Myocyte (in vitro differentiated cells): ENCODE data around the gene CNIH3. TPM values are rescaled to one million over a fixed set of nuclear protein-coding genes. Genes with fewer than 3 reads are reported as not detected.
A peak's percentile ranks its signal among the peaks of the same experiment; 100 is the strongest.

Source experiments
- DNase-seq: peaks from one replicate; pipeline ENCODE4 v3.0.0-alpha.2; 2012; ENCODE audit warnings: low read depth
- total RNA-seq: library from RNA; depleted of rRNA; stranded (reverse); fragments of >200 nt; gene quantifications from 2 replicates; pipeline ENCODE4 v1.2.3, GENCODE V29; 2014

The CNIH3 gene
- total RNA-seq, 1 donor from 2014 or later: 6.3 TPM

DNA sequence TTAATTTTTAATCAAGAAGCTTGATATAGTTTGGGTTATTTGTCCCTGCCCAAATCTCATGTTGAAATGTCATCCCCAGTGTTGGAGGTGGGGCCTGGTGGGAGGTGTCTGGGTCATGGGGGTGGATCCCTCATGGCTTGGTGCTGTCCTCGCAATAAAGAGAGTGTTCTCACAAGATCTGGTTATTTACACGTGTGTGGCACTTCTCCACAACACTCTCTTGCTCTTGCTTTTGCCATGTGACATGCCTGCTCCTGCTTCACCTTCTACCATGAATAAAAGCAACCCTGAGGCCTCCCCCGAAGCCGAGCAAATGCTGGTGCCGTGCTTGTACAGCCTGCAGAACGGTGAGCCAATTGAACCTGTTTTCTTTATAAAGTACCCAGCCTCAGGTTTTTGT is 2.6 kb upstream of the CNIH3 start:
- no peak for DNase-seq

DNA sequence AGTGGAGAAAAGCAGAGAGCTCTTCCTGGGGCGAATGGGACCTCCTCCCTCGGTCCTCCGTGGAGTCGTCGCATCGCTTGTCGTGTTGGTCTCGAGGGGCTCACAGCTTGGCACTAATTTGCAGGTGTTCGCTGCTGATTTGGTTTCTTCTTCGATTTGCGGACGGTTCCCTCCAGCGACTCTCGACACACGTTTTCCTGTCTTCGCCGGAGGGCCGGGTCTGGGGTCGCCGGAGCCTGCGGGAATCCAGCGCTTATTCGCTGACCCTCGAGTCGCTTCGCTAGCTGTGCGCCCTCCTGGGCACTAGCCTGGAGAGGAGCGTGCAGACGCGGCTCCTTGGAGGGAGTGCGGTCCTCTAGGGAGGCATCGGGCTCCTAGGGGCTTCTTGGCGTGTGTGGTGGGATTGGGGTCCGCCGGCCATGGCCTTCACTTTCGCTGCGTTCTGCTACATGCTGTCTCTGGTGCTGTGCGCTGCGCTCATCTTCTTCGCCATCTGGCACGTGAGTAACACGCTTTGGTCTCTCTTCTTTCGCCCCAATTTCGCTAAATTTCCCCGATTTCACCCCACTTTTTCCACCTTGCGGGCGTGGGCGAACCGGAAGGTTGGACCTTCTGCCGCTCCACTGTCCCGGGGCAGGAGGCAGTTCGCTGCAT is 766 bp downstream of the CNIH3 start:
- no peak for DNase-seq

DNA sequence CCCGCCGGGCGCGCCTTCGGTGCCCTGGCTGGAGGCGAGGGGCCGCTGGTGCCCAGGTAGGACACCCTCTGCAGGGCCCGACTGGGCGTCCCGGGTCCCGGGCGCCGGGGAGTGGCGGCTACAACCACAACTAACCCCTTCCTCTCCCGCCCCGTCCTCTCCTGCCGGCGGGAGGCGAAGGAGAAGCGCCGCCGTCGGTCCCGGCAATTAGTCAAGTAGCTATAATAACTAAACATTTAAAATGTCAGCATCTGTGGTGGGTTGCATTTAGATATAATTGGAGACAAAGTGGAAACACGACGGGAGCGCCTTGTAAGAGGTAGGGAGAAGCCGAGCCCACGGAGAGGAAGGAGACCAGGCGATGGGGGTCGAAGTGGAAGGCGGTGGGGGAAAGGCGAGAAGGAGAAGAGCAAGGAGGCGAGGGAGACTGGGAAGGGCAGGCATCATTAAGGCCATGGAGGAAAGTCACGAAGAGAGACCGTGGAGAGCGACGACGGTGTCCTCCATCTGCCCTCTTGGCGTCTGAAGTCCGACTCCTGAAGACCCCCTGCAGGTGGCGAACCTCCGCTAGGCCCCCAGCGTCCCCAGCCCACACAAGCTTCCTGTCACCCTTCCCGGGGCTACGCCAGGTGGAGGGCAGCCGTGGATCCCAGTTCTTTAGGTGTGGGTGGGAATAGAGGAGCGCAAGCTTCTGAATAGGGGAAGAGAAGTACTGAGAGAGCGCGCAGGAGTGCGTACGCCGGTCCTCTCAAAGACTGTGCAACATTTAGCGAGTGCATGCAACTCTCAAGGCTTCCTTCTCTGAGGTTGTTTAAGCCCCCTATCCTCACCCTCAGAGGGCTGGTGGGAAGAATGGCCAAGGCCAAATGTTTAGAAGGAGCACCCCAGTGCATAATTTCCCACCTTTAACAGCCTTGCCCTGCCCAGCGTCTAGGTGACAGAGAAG is 1.6 kb downstream of the CNIH3 start:
- DNase-seq: no peak

DNA sequence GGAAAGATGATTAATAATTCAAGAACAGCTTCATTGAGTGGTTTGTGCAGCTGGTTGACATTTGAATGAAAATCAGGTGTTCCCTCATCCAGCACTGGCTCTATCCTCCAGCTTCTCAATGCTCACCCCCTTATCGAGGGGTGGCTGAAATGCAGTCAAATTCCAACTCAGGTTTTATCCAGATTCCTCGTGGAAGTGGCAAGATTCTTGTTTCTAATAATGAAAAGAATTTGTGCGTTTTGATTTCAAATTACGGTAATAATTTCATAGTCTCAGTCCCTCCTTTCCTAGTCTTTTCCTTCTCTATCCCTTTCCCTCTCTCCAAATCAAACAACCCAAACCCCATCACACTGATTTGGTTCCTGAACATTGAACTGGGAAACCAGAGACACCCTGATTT is 3.1 kb downstream of the CNIH3 start:
- DNase-seq: no peak

DNA sequence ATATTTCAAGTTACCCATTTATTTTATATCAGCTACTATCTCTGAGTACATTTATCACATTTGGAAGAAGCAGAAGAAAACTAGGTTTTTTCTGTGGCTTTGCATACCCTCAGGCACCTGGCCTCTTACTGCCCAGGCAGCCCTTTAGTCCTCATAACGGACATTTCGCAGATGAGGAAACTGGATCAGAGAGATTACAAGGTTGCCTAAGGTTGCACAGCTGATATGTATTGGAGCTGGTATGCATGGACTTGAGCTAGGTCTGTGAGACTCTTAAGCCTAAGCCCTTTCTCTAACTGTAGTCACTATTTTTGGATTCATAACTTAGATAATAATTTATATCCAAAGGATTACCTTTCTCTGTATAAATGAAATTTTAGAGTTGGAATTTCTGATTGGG is 4.0 kb downstream of the CNIH3 start:
- no peak for DNase-seq

DNA sequence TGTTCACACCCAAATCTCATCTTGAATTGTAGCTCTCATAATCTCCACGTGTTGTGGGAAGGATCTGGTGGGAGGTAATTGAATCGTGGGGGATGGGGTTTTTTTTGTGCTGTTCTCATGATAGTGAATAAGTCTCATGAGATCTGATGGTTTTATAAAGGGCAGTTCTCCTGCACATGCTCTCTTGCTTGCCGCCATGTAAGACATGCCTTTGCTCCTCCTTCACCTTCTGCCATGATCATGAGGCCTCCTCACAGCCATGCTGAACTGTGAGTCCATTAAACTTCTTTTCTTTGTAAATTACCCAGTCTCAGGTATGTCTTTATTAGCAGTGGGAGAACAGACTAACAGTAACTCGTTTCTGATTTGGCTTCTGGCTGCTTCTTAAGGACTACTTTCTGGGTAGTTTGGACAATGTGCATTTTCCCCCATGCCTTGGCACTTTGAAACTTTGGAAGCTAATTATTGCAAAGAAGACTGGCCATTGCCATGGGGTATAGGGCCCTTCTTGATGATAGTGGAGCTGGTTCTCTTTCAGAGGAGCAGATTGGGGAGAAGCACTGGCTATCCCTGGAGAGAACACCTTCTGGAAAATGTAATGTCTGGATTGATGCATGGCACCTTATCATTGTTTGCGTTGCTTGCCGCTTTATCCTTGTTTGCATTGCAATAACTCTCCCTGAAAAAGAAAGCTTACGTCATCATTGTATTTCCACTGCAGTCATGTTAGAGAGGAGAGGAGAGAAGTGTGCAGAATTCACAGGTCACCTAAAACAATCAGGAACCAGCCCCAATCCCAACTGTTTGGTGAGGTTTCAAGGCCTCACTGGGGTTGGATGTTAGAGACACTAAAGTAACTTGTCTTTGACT is 5.9 kb downstream of the CNIH3 start:
- no peak for DNase-seq

DNA sequence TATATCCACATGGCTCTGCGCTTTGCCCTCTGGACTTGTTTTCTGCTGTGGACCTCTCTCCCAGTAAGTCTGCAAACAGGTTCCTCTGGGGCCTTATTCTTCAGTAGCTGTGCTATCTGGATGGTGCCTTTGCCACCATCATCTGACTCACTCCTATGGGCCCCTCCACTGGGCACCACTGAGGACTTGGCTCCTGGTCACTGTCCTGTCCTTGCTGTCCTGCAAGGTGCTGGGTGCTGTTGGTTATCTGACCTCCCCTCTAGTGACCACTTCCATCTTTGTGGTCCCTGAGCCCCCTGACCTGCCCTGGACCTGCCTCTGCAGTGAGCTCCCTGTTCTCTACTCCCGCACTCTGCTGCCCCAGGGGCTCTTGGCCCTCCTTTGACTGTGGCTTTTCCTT is 6.7 kb downstream of the CNIH3 start:
- no peak for DNase-seq

DNA sequence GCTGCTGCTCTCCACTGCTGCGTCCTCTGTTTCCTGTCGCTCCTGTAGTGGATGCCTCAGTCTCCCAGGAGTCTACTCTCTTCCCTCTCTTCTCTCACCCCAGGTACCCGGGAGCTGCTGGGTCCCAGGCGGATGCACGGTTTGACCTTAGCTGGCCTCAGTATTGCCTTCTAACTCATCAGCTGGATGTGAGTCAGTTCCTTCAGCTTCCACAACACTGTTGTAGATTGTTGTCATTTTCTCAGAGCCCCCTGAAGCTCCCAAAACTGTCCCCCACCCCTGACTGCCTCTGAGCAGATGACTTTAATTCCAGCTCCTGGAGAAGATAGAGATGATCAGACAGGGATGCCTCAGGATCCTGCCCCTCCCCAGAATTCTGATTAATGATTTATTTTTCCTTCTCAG is 7.2 kb downstream of the CNIH3 start:
- peak; percentile 40 for DNase-seq

DNA sequence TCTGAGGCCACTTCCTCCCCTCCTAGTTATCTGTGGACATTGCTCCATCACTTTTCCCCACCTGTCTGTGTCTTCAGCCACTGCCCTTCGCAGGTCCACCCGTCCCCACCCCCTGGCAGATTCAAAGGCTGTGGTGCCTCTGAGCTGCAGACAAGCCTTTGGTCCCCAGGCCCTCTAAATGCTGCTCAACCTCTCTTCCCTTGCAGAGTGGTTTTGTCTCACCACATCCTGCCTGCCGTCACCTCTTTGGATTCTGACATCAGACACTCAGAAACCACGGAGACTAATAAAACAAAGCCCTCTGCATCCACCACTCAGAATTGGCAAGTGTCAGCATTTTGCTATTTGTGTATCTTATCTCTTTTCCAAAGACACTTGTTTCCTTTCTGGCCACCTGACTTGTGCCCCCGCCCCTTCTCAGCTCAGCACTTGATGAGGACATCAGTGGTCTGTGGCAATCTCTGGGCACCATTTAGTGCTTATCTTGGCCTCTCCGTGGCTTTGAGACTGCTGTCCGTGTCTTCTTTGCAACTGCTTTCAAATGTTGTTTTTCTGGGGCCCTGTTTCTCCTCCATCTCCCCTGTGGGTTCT is 7.7 kb downstream of the CNIH3 start:
- peak; percentile 98 for DNase-seq

DNA sequence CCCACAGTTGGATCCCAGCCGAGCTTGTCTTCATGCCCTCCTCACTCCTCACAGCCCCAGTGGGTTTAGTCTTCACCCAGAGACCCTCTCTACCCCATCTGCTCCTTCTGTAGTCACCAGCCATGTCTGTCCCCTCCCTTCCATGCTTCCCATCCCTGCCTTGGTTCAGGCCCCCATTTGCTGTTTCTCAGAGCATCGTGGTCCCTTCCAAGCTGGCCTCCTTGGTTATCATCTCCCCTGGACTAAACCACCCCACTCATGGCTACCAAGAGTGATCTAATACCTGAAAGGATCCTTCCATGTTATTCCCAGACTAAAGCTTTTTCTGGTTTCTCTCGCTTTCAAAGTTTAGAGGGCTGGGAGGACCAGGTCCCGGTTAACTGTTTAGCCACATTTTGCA is 8.3 kb downstream of the CNIH3 start:
- no peak for DNase-seq

DNA sequence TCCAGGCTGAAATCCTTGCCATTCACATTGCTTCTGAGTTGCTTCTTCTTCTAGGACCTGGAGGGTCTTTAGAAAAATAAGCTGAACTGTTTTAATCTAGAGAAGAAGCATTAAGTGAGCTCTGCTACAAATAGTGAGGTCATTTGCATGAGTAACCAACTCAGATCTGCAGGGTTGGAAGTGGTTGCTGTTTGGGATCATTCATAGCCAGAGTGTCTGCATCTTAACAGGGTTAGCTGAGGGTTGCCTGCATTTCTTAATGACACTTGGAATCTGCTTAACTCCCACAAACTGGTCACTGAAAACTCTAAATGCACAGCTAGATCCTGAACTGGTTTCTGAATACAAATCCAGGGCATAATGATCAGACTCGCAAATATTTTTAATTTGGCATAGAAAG is 9.9 kb downstream of the CNIH3 start:
- DNase-seq: peak; percentile 39

DNA sequence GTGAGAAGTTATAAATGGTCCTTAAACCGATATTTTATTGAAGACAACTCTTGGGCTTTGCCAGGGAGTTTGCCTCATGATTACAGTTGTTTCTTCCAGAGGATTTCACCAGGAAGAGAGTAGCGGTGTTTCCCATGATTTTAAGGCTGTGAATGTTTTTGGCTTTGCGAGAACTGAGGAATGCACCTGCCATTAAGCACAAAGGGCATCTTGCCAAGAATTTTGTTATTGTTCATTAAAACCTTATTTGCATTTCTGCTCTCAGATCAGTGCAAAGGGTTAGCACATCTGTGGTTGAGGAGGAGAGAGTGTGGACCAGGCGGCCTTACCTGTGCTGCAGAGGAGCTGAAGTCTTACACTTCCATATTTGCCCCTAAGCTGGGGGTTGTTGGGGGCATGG is 13.8 kb downstream of the CNIH3 start:
- no peak for DNase-seq

DNA sequence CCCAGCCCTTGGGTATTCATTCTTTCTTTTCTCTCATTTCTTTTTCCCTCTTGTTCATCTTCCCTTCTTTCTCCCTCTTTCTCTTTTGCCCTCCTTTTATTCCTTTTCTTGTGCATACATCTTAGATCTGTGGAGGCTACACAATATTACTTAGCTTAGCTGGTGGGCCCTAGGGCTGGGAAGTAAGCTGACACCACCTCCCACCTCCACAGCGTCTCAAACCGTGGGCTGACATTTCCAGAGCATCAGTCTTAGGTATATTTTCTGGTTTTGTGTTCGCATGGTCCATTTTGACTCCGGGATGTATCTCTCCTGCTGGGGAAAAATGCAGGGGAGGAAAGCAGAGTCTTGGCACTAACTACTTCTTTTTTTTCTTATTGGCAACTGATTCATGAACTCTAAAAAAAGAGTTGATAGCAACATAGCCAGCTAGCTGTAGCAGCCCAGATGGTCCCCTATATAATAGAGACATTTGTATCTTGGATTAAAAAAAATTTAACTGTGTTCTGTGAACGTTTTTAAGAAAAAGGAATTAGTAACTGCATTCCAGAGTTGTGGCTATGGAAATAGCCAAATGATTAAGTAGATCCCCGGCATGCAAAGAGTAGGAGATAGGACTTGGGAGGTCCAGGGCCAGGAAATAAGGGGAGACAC is 15.5 kb downstream of the CNIH3 start:
- no peak for DNase-seq

DNA sequence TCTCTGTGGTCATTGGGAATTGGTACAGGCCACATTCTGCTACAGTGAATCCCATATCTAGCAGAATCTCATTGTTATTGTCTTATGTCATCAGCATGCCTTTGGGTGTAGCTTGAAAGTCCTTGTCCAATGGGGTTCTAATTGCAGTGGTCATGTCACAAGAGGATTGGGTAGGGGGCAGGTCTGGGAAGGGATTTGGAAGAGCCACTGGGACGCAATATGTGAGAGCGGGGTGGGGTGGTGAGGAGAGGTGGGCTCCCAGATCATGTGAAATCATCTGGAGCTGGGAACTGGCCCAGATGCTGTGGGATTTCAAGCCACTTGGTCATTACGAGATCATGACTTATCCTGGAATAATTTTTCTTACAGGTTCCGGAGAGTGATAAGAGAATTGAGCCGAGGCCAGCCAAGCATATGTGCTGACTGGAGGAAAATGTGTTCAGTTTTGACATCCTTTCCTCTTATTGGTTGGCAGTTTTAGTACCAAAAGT is 16.3 kb downstream of the CNIH3 start:
- DNase-seq: no peak

DNA sequence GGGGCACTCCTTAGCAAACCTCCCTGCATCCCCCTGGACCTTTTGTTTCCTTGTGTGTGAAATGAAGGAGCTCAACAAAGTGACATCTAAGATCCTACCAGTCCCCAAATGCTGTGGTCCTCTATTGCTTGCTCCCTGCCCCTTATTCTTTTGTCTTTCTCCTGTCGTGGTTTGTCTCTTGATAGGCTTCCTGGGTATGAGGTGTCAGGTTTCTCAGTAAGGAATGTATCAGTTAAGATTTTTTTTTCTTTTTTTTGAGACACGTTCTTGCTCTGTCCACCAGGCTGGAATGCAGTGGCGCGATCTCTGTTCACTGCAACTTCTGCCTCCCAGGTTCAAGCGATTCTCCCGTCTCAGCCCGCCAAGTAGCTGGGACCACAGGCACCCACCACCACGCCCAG is 16.8 kb downstream of the CNIH3 start:
- no peak for DNase-seq

DNA sequence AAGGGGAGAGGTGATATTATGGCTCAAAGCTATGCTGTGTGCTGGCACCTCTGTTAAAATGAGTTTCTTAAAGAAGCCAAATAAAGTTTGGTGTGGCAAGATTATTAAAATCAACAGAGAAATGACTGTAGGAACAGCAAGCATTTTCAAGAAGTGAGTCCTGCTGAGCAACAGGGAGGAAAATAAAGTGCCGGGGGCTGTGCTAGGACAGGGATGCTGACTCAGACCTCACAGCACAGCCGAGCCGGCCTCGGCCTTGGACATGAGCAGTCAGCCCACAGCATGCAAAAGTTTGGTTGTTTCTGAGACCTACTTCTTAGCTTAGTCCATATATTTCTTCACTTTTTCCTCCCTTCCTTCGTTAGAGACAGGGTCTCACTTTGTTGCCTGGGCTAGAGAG is 19.2 kb downstream of the CNIH3 start:
- peak; percentile 43 for DNase-seq

DNA sequence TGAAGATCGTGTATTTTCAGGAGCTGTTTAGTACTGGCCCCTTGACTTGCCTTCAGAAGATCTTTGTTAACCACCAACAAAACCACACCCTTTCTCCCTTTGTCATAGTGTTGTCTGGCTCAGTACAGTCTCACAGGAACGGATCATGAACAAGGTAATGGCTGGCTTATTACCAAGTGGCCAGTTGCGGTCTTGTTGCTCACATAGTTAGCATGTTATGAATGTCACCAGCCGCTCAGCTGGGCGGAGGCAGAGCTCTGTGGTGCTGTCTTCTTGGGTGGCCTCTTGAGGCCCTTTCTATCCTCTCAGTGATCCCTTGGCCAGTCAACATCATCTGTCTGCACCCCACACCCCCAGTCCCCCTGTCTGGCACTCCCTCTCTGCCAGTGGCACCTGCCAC is 21.4 kb downstream of the CNIH3 start:
- peak; percentile 99 for DNase-seq

DNA sequence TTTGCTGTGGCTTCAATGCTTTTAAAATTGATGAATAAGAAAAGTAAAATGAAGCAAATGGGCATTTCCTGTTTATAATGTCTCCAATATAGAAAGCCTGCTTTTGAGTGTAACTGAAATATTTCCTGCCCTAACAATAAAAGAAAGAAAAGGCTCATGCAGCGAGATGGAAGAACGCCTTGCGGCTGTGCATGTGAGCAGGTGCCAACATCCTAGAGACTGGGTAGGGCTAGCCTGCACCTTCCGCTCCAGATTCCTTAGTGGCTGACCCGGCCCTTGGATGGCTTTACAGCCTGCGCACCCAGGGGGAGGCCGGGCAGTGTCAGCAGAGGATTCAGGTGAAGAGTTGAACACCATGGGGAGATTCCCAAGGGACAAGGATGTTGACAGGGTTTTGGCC is 21.8 kb downstream of the CNIH3 start:
- no peak for DNase-seq

DNA sequence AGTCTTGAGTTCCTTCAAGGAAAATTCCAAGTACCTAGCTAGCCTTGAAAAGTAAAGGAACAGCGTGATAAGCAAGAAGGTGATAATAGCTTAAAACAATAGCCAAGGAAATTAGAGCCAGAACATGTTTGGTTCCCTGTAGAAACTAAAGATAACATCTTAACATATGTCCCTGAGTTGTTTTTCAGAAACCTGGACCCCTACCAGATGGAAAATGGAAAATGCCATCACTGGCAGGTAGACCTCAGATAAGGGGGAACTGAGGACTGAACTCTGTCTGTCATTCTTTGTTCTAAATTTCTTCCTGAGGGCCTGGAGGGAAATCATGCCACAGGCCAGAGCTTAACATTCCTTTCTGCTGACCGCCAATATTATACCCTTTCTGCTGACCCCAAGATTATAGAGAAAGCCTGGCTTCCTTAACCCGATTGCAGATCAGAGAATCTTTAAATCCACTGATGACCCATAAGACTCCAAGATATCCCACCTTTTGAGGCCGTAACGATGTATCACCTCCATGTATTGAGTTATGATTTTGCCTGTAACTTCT is 23.4 kb downstream of the CNIH3 start:
- no peak for DNase-seq

DNA sequence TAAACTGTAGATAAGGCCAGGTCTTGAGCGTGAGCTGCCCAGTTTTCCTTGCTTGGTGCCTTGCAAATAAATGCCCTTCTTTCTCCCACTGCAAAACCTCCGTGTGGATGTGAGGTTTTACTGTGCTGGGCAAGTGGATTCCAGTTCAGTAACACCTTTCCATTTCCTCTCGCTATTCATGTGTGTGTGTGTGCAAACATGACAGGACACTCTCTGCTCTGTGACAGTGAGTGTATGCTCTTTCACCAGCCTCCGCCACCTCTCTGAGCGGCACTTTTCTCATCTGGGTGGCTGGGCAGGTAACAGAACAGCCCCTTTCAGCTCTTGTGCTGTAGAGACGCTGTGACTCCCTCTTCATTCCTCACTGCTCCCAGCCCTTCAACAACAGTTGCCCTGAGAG is 23.9 kb downstream of the CNIH3 start:
- no peak for DNase-seq
